Small intestine (tissue), 7 donors: ENCODE measurements around the gene LIMCH1. TPM values are rescaled to one million over a fixed set of nuclear protein-coding genes. Genes with fewer than 3 reads are reported as not detected.

Experiments used
- DNase-seq, 2 donors: peaks; one replicate each; pipeline versions ENCODE4 v3.0.0 to v3.0.0-alpha.2; 2013
- FAIRE-seq: peaks from 2 replicates; lab custom pipeline; 2012; peaks lifted over from hg19 to GRCh38; lab: Jason Lieb, UNC
- H3K27ac ChIP-seq, 3 donors: one replicate each; pipeline ENCODE4 v1.5.1; 2013; ENCODE audit warnings: low read length in 2 of 3, mild to moderate bottlenecking in 2 of 3, control low read depth in 1 of 3, inconsistent platforms in 1 of 3, low read depth in 1 of 3, moderate library complexity in 1 of 3
- H3K27me3 ChIP-seq, 3 donors: one replicate each; pipeline ENCODE4 v1.6.1; 2013; ENCODE audit warnings: low read length in 3 of 3, inconsistent platforms in 1 of 3; ENCODE audit not compliant: control insufficient read depth in 3 of 3, insufficient read depth in 3 of 3
- H3K36me3 ChIP-seq, 3 donors: one replicate each; pipeline ENCODE4 v1.6.1; 2013; ENCODE audit warnings: low read length in 3 of 3, inconsistent platforms in 1 of 3, low read depth in 1 of 3, mild to moderate bottlenecking in 1 of 3, moderate library complexity in 1 of 3; ENCODE audit not compliant: control insufficient read depth in 3 of 3, insufficient read depth in 2 of 3
- H3K4me1 ChIP-seq, 3 donors: one replicate each; pipeline ENCODE4 v1.6.1; 2013; ENCODE audit warnings: low read length in 2 of 3, inconsistent platforms in 1 of 3, low read depth in 1 of 3, mild to moderate bottlenecking in 1 of 3, moderate library complexity in 1 of 3; ENCODE audit not compliant: control insufficient read depth in 3 of 3, insufficient read depth in 2 of 3
- H3K4me3 ChIP-seq, 3 donors: one replicate each; pipeline ENCODE4 v1.5.1; 2013; ENCODE audit warnings: low read length in 3 of 3, control low read depth in 1 of 3, inconsistent platforms in 1 of 3, low read depth in 1 of 3, mild to moderate bottlenecking in 1 of 3, moderate library complexity in 1 of 3
- H3K9me3 ChIP-seq, 2 donors: one replicate each; pipeline ENCODE4 v1.6.1; 2013; ENCODE audit warnings: low read depth in 1 of 2, low read length in 1 of 2; ENCODE audit not compliant: control insufficient read depth in 2 of 2, insufficient read depth in 1 of 2
- WGBS, 3 donors: extraction: QIAGEN DNeasy Blood & Tissue Kit; methylation state at CpG; one replicate each; pipeline ENCODE4 v1.1.7; 2013; 5-methylcytosine and 5-hydroxymethylcytosine counted together
- polyA plus RNA-seq, 4 donors: library from polyadenylated mRNA; stranded (reverse) in 3 of 4; unstranded in 1 of 4; fragments of 200-250 nt in 3 of 4; fragments of 120-200 nt in 1 of 4; gene quantifications; one replicate each; pipeline versions ENCODE4 v1.2.1 to v1.2.3, GENCODE V29; 2013
- donor health status: healthy with polysubstance abuse.
- donor health status: control.
- donor health status: control.
- donor health status: Bipolar disorder and iron deficiency.
- donor health status: healthy.

LIMCH1 gene
- polyA plus RNA-seq, 4 donors, result 1.6 to 10.8 (median 4.1) TPM

DNA sequence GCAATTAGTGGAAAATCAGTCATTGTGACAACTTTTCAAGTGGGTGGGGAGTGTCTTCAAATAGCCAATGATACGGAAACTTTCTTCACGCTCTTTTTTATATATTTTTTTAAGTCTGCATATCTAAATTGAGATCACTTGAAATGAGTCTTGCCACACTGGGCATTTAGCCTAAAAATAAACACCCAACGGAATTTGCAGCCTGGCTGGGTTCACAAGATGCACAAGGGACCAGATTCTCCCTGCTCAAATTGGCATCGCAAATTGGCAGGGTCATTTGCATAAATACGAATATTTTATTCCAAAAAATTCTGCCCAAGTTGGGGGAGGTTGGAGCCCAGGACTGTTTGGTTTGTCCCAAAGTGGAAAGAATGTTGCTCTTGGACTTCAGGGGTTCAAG lies 87.6 kb downstream of the LIMCH1 start:
- no peak for DNase-seq
- H3K27ac ChIP-seq, result no peak overlapping the region
- no peaks in the 10 kb centered on the region for H3K4me1 ChIP-seq
- no peaks in the 10 kb centered on the region for H3K9me3 ChIP-seq
- no peak for FAIRE-seq
- WGBS, 3 donors, result 80 to 81% (median 80%) methylated on average over 5 of the region's 5 CpGs
- H3K27me3 ChIP-seq, result peaks cover 0 to 3% (median 0%) of the 10 kb centered on the region in 3 donors
- H3K4me3 ChIP-seq, result no peak overlapping the region
- peaks cover 0 to under 1% (median 0%) of the 10 kb centered on the region in 3 donors for H3K36me3 ChIP-seq

- H3K27ac ChIP-seq, result no peak overlapping the region
- no peak overlapping the region for H3K4me3 ChIP-seq
- no peaks in the 10 kb centered on the region for H3K4me1 ChIP-seq
- H3K9me3 ChIP-seq, result no peaks in the 10 kb centered on the region
- no peaks in the 10 kb centered on the region for H3K36me3 ChIP-seq
- DNase-seq (no peak), FAIRE-seq (no peak)
- 55 to 67% (median 59%) methylated on average over 2 of the region's 2 CpGs for WGBS, 3 donors
- H3K27me3 ChIP-seq, result peaks cover 0 to 2% (median 0%) of the 10 kb centered on the region in 3 donors
Observed at GRCh38 chr4:41628936-41629335, 91.0 kb downstream of the LIMCH1 start.

- no peak for DNase-seq
- no peaks in the 10 kb centered on the region for H3K4me1 ChIP-seq
- no peaks in the 10 kb centered on the region for H3K9me3 ChIP-seq
- FAIRE-seq, result no peak
- peaks cover 0 to 2% (median 0%) of the 10 kb centered on the region in 3 donors for H3K27me3 ChIP-seq
- WGBS, 3 donors, result 89 to 91% (median 91%) methylated on average over 3 of the region's 3 CpGs
- no peak overlapping the region for H3K27ac ChIP-seq
- H3K4me3 ChIP-seq, result no peak overlapping the region
- no peaks in the 10 kb centered on the region for H3K36me3 ChIP-seq
Observed at GRCh38 chr4:41631523-41631922, 93.6 kb downstream of the LIMCH1 start.

DNA sequence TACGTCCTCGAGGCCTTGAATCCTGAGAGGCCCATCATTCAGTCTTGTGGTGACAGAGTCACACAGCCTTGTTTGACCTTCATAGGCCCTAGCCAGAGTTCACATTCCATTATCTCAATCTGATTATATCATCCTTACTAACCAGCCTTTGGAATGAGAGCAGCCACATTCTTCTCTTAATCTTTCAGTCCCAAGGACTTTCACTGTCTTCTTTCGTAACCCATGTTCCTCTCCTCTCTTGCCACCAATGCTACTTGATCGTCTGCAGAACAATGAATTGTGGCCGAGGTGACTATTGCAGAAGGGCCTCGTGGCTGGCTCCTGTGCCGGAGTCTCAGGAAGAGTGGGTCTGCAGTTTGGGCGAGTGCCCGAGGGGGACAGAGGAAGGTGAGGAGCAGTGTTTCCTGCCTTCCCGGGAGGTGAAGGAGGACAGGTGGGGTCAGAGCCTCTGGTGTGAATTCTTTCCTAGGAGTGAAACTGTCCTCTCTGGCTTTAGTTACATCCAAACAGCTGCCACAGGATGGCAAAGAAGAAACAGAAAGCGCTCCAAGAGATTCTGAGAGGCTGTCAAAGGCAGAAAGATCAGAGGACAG lies 94.6 kb downstream of the LIMCH1 start:
- no peaks in the 10 kb centered on the region for H3K9me3 ChIP-seq
- no peak for FAIRE-seq
- no peaks in the 10 kb centered on the region for H3K27me3 ChIP-seq
- no peak overlapping the region for H3K4me3 ChIP-seq
- no peak overlapping the region for H3K27ac ChIP-seq
- 63 to 71% (median 67%) methylated on average over 11 of the region's 11 CpGs for WGBS, 3 donors
- no peak for DNase-seq
- H3K36me3 ChIP-seq, result no peaks in the 10 kb centered on the region
- H3K4me1 ChIP-seq, result no peaks in the 10 kb centered on the region

GRCh38 chr4:41633321-41633720 lies 95.4 kb downstream of the LIMCH1 start:
- FAIRE-seq, result no peak
- 83 to 86% (median 84%) methylated on average over 4 of the region's 4 CpGs for WGBS, 3 donors

DNA sequence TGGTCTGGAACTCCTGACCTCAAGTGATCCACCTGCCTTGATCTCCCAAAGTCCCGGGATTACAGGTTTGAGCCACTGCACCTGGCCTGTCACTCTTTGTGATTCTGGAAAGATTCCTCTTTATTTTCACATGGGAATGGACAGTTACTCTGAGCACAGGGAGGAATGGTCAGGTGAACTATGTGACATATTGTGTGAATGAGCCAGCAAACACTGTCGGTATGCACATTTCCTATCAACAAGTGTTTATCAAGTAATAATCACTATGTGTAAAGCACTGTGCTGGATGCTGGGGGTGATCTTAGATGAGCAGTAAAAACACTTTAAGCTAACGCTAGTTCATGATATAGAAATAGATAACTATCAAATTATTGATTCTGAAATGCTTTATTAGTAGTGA lies 97.5 kb downstream of the LIMCH1 start:
- H3K36me3 ChIP-seq, result no peaks in the 10 kb centered on the region
- DNase-seq, result no peak
- H3K27ac ChIP-seq, result no peak overlapping the region
- H3K27me3 ChIP-seq, result no peaks in the 10 kb centered on the region
- no peaks in the 10 kb centered on the region for H3K9me3 ChIP-seq
- H3K4me1 ChIP-seq, result no peaks in the 10 kb centered on the region
- WGBS, 3 donors, result 67 to 87% (median 74%) methylated on average over 3 of the region's 3 CpGs
- FAIRE-seq, result no peak
- H3K4me3 ChIP-seq, result no peak overlapping the region

More at GRCh38 chr4:41633321-41633720, 95.4 kb downstream of the LIMCH1 start:
- H3K36me3 ChIP-seq, result no peaks in the 10 kb centered on the region
- H3K9me3 ChIP-seq, result no peaks in the 10 kb centered on the region
- H3K4me3 ChIP-seq, result no peak overlapping the region
- H3K4me1 ChIP-seq, result no peaks in the 10 kb centered on the region
- H3K27me3 ChIP-seq, result no peaks in the 10 kb centered on the region
- no peak for DNase-seq
- no peak overlapping the region for H3K27ac ChIP-seq

DNA sequence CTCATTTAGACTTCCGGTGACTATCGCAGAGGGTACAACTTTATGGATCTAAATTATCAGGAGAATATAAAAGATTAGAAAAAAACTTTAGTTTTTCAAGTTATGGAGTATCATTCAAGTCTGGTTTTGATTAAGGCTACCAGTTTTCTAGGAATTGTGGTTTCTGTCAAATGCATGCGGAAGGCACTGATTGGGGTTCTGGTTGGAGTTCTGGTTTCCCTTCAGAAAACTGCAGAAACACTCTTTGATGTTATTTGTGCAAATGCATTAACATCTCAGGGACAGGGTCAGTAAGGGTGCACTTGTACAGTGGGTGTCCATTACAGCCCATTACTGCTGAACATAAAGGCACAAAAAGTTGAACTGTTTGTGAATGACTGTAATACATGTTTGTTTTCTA lies 100.2 kb downstream of the LIMCH1 start:
- FAIRE-seq, result no peak
- 95 to 98% (median 97%) methylated on average over 3 of the region's 3 CpGs for WGBS, 3 donors
- H3K27ac ChIP-seq, result no peak overlapping the region

DNA sequence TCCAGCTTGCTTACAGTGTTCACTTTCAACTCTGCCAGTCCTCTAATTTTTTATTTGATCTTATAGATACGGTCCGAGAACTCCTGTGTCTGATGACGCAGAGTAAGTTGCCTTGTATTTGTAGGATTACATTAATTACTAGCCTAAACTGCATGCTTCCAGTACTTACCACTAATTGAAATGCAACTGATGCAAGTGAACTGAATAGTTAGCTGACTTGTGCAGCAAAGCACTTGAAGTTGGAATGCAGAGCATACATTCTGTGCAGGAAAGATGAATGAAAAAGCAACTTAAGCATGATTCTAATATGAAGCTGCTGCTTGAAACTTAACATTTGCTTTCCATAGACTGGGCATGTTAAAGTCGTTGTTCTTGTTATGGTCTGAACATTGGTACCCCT lies 100.9 kb downstream of the LIMCH1 start:
- peaks cover 0 to 11% (median 0%) of the 10 kb centered on the region in 3 donors for H3K27me3 ChIP-seq
- WGBS, 3 donors, result 79 to 85% (median 84%) methylated on average over 4 of the region's 4 CpGs
- no peaks in the 10 kb centered on the region for H3K4me1 ChIP-seq
- H3K27ac ChIP-seq, result no peak overlapping the region
- H3K36me3 ChIP-seq, result no peaks in the 10 kb centered on the region
- no peak for DNase-seq
- no peak for FAIRE-seq
- no peak overlapping the region for H3K4me3 ChIP-seq
- no peaks in the 10 kb centered on the region for H3K9me3 ChIP-seq

More for the DNA sequence above, 100.2 kb downstream of the LIMCH1 start:
- H3K9me3 ChIP-seq, result no peaks in the 10 kb centered on the region
- no peak for DNase-seq
- H3K27me3 ChIP-seq, result peaks cover 0 to 9% (median 0%) of the 10 kb centered on the region in 3 donors
- no peaks in the 10 kb centered on the region for H3K36me3 ChIP-seq
- no peaks in the 10 kb centered on the region for H3K4me1 ChIP-seq
- no peak overlapping the region for H3K4me3 ChIP-seq

DNA sequence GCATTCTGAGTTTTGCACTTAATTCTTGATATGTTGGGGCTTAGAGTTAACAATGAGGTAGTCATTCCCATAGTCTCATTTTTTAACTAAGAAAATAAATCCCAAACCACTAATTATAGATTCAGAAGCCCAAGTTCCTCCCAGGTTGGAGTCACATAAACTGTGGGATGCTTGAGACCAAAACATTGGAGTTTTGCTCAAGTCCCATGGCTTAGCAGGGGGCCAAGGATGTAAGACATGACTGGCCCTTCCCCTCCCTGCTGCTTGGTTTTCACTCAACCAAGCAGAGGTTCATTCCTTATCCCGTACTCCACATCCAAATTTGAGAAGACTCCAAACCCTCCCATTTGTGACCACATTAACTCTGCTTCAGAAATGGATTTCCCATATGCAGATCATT lies 101.3 kb downstream of the LIMCH1 start:
- Histone ChIP-seq H3K4me1 (no peaks in the 10 kb centered on the region), H3K27ac (no peak overlapping the region), H3K4me3 (no peak overlapping the region), H3K36me3 (no peaks in the 10 kb centered on the region), H3K9me3 (no peaks in the 10 kb centered on the region), H3K27me3 (peaks cover 1 to 15% (median 3%) of the 10 kb centered on the region in 3 donors)
- FAIRE-seq, result no peak
- DNase-seq, result no peak
- 68 to 87% (median 81%) methylated on average over 1 of the region's 1 CpG for WGBS, 3 donors
